ENCODE data around the gene CBLN1. TPM values are rescaled to one million over a fixed set of nuclear protein-coding genes. Genes with fewer than 3 reads are reported as not detected.

The CBLN1 gene
- total and polyA plus RNA-seq, 9 of the 15 experiments (the other 6 are each of a cell fraction or from before 2014, with no cell fraction given): not detected

DNA sequence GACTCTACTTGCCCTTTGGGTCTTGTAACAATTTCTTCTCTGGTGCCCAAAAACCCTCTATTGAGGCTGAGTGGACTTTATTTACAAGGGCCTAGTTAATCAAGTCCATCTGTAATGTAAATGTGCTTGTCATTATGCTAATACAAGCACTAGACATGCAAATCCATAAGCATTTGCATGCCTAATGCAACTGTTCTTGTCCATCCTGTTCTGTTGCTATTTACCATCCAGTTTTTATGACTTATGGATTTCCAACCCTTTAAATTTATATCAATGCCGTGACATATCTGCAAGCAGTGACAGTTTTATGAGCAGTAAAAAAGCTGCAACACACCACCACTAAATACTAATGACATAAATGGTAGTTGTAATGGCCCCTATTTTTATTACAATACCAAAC lies 33.4 kb downstream of the CBLN1 start:
- DNase-seq (ENCODE audit: extremely low read depth in 1 of 4, low spot score in 3 of 4) (no peak), ATAC-seq (no peak), FAIRE-seq (no peak)
- POLR2A ChIA-PET: no interaction called here
- intact Hi-C loops (cut with micrococcal nuclease): no loop called here
- Histone ChIP-seq H3K9me3 (replicated peaks; ENCODE audit: control insufficient read depth, insufficient read depth, low read depth, low read length) (no peaks in the 10 kb centered on the region), H3K27ac (ENCODE audit: extremely low read depth, low read depth, low read length) (no peak overlapping the region), H3K79me2 (ENCODE audit: control insufficient read depth, insufficient read depth, low read length) (no peaks in the 10 kb centered on the region), H3K4me2 (ENCODE audit: insufficient read depth, low read length) (no peak overlapping the region), H3K27me3 (ENCODE audit: control insufficient read depth in 2 of 2, insufficient read depth in 2 of 2, low read length in 2 of 2) (no peaks in the 10 kb centered on the region), H3K4me3 (no peak overlapping the region), H3K9me1 (ENCODE audit: control insufficient read depth, insufficient read depth, low read length) (no peaks in the 10 kb centered on the region), H3K4me1 (replicated peaks in 1 of 2; ENCODE audit: control insufficient read depth in 2 of 2, insufficient read depth in 2 of 2, low read length in 2 of 2) (no peaks in the 10 kb centered on the region), H3K9ac (ENCODE audit: insufficient read depth in 1 of 2, low read depth in 2 of 2, low read length in 2 of 2) (no peak overlapping the region), H3K36me3 (ENCODE audit: control insufficient read depth, insufficient read depth, low read length) (no peaks in the 10 kb centered on the region), H4K20me1 (replicated peaks; ENCODE audit: control insufficient read depth, insufficient read depth, low read length) (no peaks in the 10 kb centered on the region), H2AFZ (ENCODE audit: low read depth, low read length) (no peak overlapping the region)
- in situ Hi-C loops (cut with MboI): no loop called here
- WGBS (ENCODE audit: insufficient coverage, low coverage, missing lambda C conversion rate): 0% methylated on average over 1 of the region's 1 CpG
- CTCF ChIA-PET (ENCODE audit: low intra/inter-chr PET ratio): no interaction called here
- no TSS peak for BruUV-seq (replicated peaks)
- TF ChIP-seq SIX5 (IDR thresholded peaks at IDR 0.05; ENCODE audit: borderline replicate concordance in 1 of 2, insufficient read depth in 1 of 2, low read depth in 1 of 2, low read length in 2 of 2) (no peak), MYC (IDR thresholded peaks at IDR 0.05; ENCODE audit: low read depth, low read length) (no peak), MYC (CRISPR knock-in tag; IDR thresholded peaks at IDR 0.05; ENCODE audit: borderline replicate concordance, low read depth) (no peak), MIER1 (IDR thresholded peaks at IDR 0.05; ENCODE audit: low read depth) (no peak), ETV5 (CRISPR knock-in tag; IDR thresholded peaks at IDR 0.05; ENCODE audit: low read depth) (no peak), CBFB (CRISPR knock-in tag; IDR thresholded peaks at IDR 0.05) (no peak)
- TF ChIP-seq, protein P1, sequence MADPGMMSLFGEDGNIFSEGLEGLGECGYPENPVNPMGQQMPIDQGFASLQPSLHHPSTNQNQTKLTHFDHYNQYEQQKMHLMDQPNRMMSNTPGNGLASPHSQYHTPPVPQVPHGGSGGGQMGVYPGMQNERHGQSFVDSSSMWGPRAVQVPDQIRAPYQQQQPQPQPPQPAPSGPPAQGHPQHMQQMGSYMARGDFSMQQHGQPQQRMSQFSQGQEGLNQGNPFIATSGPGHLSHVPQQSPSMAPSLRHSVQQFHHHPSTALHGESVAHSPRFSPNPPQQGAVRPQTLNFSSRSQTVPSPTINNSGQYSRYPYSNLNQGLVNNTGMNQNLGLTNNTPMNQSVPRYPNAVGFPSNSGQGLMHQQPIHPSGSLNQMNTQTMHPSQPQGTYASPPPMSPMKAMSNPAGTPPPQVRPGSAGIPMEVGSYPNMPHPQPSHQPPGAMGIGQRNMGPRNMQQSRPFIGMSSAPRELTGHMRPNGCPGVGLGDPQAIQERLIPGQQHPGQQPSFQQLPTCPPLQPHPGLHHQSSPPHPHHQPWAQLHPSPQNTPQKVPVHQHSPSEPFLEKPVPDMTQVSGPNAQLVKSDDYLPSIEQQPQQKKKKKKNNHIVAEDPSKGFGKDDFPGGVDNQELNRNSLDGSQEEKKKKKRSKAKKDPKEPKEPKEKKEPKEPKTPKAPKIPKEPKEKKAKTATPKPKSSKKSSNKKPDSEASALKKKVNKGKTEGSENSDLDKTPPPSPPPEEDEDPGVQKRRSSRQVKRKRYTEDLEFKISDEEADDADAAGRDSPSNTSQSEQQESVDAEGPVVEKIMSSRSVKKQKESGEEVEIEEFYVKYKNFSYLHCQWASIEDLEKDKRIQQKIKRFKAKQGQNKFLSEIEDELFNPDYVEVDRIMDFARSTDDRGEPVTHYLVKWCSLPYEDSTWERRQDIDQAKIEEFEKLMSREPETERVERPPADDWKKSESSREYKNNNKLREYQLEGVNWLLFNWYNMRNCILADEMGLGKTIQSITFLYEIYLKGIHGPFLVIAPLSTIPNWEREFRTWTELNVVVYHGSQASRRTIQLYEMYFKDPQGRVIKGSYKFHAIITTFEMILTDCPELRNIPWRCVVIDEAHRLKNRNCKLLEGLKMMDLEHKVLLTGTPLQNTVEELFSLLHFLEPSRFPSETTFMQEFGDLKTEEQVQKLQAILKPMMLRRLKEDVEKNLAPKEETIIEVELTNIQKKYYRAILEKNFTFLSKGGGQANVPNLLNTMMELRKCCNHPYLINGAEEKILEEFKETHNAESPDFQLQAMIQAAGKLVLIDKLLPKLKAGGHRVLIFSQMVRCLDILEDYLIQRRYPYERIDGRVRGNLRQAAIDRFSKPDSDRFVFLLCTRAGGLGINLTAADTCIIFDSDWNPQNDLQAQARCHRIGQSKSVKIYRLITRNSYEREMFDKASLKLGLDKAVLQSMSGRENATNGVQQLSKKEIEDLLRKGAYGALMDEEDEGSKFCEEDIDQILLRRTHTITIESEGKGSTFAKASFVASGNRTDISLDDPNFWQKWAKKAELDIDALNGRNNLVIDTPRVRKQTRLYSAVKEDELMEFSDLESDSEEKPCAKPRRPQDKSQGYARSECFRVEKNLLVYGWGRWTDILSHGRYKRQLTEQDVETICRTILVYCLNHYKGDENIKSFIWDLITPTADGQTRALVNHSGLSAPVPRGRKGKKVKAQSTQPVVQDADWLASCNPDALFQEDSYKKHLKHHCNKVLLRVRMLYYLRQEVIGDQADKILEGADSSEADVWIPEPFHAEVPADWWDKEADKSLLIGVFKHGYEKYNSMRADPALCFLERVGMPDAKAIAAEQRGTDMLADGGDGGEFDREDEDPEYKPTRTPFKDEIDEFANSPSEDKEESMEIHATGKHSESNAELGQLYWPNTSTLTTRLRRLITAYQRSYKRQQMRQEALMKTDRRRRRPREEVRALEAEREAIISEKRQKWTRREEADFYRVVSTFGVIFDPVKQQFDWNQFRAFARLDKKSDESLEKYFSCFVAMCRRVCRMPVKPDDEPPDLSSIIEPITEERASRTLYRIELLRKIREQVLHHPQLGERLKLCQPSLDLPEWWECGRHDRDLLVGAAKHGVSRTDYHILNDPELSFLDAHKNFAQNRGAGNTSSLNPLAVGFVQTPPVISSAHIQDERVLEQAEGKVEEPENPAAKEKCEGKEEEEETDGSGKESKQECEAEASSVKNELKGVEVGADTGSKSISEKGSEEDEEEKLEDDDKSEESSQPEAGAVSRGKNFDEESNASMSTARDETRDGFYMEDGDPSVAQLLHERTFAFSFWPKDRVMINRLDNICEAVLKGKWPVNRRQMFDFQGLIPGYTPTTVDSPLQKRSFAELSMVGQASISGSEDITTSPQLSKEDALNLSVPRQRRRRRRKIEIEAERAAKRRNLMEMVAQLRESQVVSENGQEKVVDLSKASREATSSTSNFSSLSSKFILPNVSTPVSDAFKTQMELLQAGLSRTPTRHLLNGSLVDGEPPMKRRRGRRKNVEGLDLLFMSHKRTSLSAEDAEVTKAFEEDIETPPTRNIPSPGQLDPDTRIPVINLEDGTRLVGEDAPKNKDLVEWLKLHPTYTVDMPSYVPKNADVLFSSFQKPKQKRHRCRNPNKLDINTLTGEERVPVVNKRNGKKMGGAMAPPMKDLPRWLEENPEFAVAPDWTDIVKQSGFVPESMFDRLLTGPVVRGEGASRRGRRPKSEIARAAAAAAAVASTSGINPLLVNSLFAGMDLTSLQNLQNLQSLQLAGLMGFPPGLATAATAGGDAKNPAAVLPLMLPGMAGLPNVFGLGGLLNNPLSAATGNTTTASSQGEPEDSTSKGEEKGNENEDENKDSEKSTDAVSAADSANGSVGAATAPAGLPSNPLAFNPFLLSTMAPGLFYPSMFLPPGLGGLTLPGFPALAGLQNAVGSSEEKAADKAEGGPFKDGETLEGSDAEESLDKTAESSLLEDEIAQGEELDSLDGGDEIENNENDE (IDR thresholded peaks at IDR 0.05; ENCODE audit: low read depth, low read length): no peak
- TF ChIP-seq, protein P2, sequence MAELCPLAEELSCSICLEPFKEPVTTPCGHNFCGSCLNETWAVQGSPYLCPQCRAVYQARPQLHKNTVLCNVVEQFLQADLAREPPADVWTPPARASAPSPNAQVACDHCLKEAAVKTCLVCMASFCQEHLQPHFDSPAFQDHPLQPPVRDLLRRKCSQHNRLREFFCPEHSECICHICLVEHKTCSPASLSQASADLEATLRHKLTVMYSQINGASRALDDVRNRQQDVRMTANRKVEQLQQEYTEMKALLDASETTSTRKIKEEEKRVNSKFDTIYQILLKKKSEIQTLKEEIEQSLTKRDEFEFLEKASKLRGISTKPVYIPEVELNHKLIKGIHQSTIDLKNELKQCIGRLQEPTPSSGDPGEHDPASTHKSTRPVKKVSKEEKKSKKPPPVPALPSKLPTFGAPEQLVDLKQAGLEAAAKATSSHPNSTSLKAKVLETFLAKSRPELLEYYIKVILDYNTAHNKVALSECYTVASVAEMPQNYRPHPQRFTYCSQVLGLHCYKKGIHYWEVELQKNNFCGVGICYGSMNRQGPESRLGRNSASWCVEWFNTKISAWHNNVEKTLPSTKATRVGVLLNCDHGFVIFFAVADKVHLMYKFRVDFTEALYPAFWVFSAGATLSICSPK (IDR thresholded peaks at IDR 0.05; ENCODE audit: borderline replicate concordance): no peak
